ENCODE data around the gene DCP1A. TPM values are rescaled to one million over a fixed set of nuclear protein-coding genes. Genes with fewer than 3 reads are reported as not detected.

DCP1A gene
- total RNA-seq, 4 donors from 2014 or later = 19.0 to 24.3 (median 20.6) TPM

DNA sequence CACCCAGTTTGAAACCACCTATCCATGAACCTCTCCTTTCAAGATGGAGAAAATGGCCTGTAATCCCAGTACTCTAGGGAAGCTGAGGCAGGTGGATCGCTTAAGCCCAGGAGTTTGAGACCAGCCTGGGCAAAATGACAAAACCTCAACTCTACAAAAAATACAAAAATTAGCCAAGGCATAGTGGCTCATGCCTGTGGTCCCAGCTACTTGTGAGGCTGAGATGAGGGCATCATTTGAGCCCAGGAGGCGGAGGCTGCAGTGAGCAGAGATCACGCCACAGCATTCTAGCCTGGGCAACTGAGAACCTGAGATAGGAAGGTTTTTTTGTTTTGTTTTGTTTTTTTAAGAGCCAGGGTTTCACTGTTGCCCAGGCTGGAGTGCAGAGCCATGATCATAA lies 96.9 kb downstream of the DCP1A start:
- TF ChIP-seq, protein P1, sequence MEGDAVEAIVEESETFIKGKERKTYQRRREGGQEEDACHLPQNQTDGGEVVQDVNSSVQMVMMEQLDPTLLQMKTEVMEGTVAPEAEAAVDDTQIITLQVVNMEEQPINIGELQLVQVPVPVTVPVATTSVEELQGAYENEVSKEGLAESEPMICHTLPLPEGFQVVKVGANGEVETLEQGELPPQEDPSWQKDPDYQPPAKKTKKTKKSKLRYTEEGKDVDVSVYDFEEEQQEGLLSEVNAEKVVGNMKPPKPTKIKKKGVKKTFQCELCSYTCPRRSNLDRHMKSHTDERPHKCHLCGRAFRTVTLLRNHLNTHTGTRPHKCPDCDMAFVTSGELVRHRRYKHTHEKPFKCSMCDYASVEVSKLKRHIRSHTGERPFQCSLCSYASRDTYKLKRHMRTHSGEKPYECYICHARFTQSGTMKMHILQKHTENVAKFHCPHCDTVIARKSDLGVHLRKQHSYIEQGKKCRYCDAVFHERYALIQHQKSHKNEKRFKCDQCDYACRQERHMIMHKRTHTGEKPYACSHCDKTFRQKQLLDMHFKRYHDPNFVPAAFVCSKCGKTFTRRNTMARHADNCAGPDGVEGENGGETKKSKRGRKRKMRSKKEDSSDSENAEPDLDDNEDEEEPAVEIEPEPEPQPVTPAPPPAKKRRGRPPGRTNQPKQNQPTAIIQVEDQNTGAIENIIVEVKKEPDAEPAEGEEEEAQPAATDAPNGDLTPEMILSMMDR (IDR thresholded peaks at IDR 0.05; ENCODE audit: low read depth) = no peak

DNA sequence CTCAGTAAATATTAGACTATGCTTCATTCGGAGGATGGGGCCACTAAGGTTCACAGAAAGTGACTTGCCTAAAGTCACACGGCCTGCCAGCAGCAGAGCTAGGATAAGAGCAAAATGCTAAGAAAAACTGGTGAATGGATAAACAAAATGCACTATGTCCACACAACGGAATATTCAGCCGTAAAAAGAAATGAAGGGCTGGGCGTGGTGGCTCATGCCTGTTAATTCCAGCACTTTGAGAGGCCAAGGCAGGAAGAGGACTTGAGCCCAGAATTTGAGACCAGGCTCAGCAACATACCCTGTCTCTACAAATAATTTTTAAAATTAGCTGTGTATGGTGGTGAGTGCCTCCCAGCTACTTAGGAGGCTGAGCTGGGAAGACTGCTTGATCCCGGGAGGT lies 99.2 kb downstream of the DCP1A start:
- TF ChIP-seq, protein P1 (IDR thresholded peaks at IDR 0.05; ENCODE audit: low read depth) = no peak

DNA sequence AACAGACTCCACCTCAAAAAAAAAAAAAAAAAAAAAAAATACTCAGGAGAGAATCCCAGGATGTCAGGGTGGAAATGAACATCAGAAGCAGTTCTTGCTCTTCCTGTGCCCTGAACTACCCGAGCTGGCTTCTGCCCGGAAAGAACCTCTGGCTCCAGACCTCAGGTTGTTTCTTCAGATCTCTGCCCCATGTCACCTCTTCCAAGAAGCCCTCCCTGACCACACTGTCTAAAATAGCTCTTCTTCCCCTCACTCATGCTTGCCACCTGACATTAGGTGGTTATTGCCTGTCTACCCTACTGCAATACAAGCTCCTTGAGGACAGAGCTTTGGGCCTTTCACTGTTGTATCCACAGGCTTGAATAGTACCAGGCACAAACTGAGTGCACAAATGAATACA lies 99.7 kb downstream of the DCP1A start:
- TF ChIP-seq, protein P1 (IDR thresholded peaks at IDR 0.05; ENCODE audit: low read depth) = no peak

DNA sequence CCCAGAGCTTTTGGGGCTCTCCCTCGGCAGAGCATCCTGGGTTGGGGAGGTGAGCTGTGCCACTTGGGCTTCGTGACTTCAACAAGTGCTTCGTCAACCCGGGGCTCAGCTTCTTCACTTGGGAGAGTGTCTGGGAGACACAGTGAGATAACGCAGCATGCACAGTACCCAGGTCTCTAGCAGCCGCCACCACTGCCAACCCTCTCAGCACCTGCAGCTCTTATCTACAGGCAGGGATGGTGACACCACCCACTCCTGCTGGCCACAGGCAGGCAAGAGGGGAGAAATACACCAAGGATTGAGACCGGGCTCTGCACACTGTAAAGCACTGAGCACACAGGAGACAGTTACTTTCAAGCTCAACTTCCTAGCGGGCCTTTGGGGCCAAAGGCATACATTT lies 103.1 kb downstream of the DCP1A start:
- TF ChIP-seq, protein P1 (IDR thresholded peaks at IDR 0.05; ENCODE audit: low read depth) = no peak

DNA sequence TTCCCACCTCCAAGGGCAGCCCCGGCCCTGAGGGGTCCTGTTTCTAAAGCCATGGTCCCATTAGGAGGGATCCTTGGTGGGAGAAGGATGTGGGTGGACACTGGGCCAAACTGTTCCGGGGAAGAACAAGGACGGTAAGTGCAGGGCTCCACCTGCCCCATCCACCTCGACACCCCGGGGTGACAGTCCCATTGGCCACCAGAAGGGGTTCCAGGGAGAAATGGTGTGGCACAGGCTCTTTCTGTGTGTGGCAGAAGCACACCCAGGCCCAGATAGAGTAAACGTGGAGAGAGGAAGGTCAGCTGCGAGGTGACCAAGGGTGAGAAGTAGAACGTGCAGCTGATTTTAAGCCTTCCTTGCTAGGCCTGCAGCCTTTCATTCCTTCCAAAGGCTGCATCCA lies 103.6 kb downstream of the DCP1A start:
- TF ChIP-seq, protein P1 (IDR thresholded peaks at IDR 0.05; ENCODE audit: low read depth) = no peak

DNA sequence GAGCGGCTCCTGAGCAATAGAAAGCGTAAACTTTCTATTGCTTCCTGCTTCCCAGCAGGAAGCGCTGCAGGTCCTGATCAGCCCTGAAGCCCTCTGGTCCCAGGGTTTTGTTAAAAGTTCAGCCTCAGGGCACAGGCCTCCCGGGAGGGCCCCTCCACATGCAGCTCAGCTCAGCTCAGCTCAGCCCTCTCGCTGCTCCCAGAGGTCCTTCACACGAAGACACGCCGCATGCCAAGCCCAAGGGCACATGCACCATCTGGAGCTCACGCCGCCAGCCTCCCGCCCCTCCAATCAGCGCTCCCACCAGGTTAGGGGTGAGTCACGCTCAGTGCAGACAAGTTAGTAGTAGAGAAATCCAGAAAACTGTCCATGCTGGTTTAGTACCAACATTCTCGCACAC lies 104.2 kb downstream of the DCP1A start:
- TF ChIP-seq, protein P1 (IDR thresholded peaks at IDR 0.05; ENCODE audit: low read depth) = no peak

DNA sequence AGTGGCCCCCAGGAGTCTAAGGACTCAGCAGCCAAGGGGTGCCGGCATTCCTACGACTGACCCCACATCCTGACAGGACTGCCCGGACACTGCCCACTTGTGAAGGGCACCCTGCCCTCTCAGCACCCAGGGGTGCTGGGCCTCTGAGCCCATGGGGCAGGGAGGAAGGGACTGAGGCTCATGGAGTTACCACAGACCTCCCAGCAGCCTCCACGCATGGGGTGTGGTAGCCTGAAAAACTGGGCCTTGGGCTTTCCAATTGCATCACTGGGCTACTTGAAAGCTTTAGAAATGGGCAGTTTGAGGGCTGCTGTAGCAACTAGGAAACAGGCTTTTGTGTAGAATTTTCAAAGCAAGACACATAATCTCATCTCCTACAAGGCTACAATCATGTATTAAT lies 104.7 kb downstream of the DCP1A start:
- TF ChIP-seq, protein P1 (IDR thresholded peaks at IDR 0.05; ENCODE audit: low read depth) = no peak

Measured in subcutaneous adipose tissue (tissue), 4 donors.